HepG2 (cell line): Measurements from ENCODE around the gene ATOH8. TPM values are rescaled to one million over a fixed set of nuclear protein-coding genes. Genes with fewer than 3 reads are reported as not detected.

Experiments used
- ATF7 ChIP-seq, 2 experiments: fragments of 450-650 bp in 1 of 2; sonication (generic) in 1 of 2; formaldehyde crosslinking in 1 of 2; IDR thresholded peaks; 2 replicates each; pipeline versions ENCODE4 v1.4.0 to v1.6.1; 2016 to 2020; ENCODE audit warnings: antibody characterized with exemption in 1 of 2, mild to moderate bottlenecking in 1 of 2, missing genetic modification reagents in 1 of 2
- CENPX ChIP-seq: sonication (generic); formaldehyde crosslinking; IDR thresholded peaks from 2 replicates; pipeline ENCODE4 v1.9.0; 2021; ENCODE audit warnings: mild to moderate bottlenecking, missing genetic modification reagents, moderate library complexity
- GATAD1 ChIP-seq: IDR thresholded peaks from 2 replicates; pipeline ENCODE4 v1.6.1; 2016; ENCODE audit warnings: missing genetic modification reagents, missing compliant biosample characterization
- GATAD2A ChIP-seq: IDR thresholded peaks from 2 replicates; pipeline ENCODE4 v1.6.1; 2016
- GRHL1 ChIP-seq: sonication (generic); formaldehyde crosslinking; conservative IDR thresholded peaks from 2 replicates; pipeline ENCODE4 v1.8.0; 2022; ENCODE audit warnings: missing genetic modification reagents
- IKZF5 ChIP-seq: IDR thresholded peaks from 2 replicates; pipeline ENCODE4 v1.6.1; 2018; ENCODE audit warnings: missing genetic modification reagents, mild to moderate bottlenecking, missing compliant biosample characterization
- KDM5B ChIP-seq: sonication (generic); formaldehyde crosslinking; IDR thresholded peaks from 2 replicates; pipeline ENCODE4 v1.4.0; 2020; ENCODE audit warnings: missing genetic modification reagents, mild to moderate bottlenecking, borderline replicate concordance
- MBNL3 ChIP-seq: fragments of 250-450 bp; sonication (Bioruptor Pico); conservative IDR thresholded peaks from 2 replicates; pipeline ENCODE4 v1.8.0; 2022; ENCODE audit warnings: mild to moderate bottlenecking, inconsistent platforms
- NFKB2 ChIP-seq: sonication (generic); formaldehyde crosslinking; IDR thresholded peaks from 2 replicates; pipeline ENCODE4 v1.4.0; 2020; ENCODE audit warnings: missing genetic modification reagents, borderline replicate concordance
- SOX6 ChIP-seq, 2 experiments: fragments of 450-650 bp in 1 of 2; sonication (generic) in 1 of 2; formaldehyde crosslinking in 1 of 2; IDR thresholded peaks; 2 replicates each; pipeline versions ENCODE4 v1.4.0 to v1.6.1; 2017 to 2020; ENCODE audit warnings: antibody characterized with exemption in 1 of 2, mild to moderate bottlenecking in 1 of 2, missing genetic modification reagents in 1 of 2
- THAP11 ChIP-seq: IDR thresholded peaks from 2 replicates; pipeline ENCODE4 v1.6.1; 2016; ENCODE audit warnings: missing biosample characterization, missing genetic modification reagents
- ZHX1 ChIP-seq: sonication (generic); formaldehyde crosslinking; IDR thresholded peaks from 2 replicates; pipeline ENCODE4 v1.8.1; 2022; ENCODE audit warnings: low read depth, mild to moderate bottlenecking, missing genetic modification reagents
- ZNF205 ChIP-seq: IDR thresholded peaks from 2 replicates; pipeline ENCODE4 v1.6.1; 2018; ENCODE audit warnings: missing biosample characterization, missing genetic modification reagents
- ZNF331 ChIP-seq: sonication (generic); formaldehyde crosslinking; IDR thresholded peaks from 2 replicates; pipeline ENCODE4 v1.4.0; 2020; ENCODE audit warnings: missing genetic modification reagents
- ZNF354B ChIP-seq: sonication (generic); formaldehyde crosslinking; IDR thresholded peaks from 2 replicates; pipeline ENCODE4 v1.8.0; 2022; ENCODE audit warnings: mild to moderate bottlenecking, missing genetic modification reagents
- ZNF543 ChIP-seq: sonication (generic); formaldehyde crosslinking; IDR thresholded peaks from 2 replicates; pipeline ENCODE4 v1.4.0; 2020; ENCODE audit warnings: mild to moderate bottlenecking, missing genetic modification reagents
- ZNF768 ChIP-seq: sonication (generic); formaldehyde crosslinking; IDR thresholded peaks from 2 replicates; pipeline ENCODE4 v1.4.0; 2020; ENCODE audit warnings: missing genetic modification reagents
- ZNF772 ChIP-seq: sonication (generic); formaldehyde crosslinking; IDR thresholded peaks from 2 replicates; pipeline ENCODE4 v1.5.0; 2020; ENCODE audit warnings: mild to moderate bottlenecking, missing genetic modification reagents
- polyA plus RNA-seq, 8 experiments: library from polyadenylated mRNA; depleted of rRNA in 3 of 8; stranded (reverse) in 7 of 8; unstranded in 1 of 8; fragments of >200 nt; fragmentation: Illumina TruSeq in 4 of 8; extraction: Trizol in 4 of 8; gene quantifications; 2 replicates each; pipeline versions ENCODE4 v1.2.1 to v1.2.3, GENCODE V29; 2011 to 2016; ENCODE audit warnings: low read depth in 4 of 8, missing spikeins in 1 of 8, mixed read lengths in 1 of 8; ENCODE audit not compliant: insufficient read depth in 1 of 8
- total RNA-seq, 5 experiments: library from RNA; depleted of rRNA; stranded (reverse); fragments of >200 nt; fragmentation: Illumina TruSeq; extraction: Trizol; gene quantifications; 2 replicates each; pipeline ENCODE4 v1.2.3, GENCODE V29; 2016; ENCODE audit warnings: low read depth in 1 of 5
- TF ChIP-seq, protein P1 (sequence below): sonication (generic); formaldehyde crosslinking; IDR thresholded peaks from 2 replicates; pipeline ENCODE4 v1.4.0; 2020; ENCODE audit warnings: missing genetic modification reagents

ATOH8 gene
- total and polyA plus RNA-seq, 2 of the 13 experiments (the other 11 are each of a cell fraction or from before 2014, with no cell fraction given), result 0.13 to 0.61 TPM

DNA sequence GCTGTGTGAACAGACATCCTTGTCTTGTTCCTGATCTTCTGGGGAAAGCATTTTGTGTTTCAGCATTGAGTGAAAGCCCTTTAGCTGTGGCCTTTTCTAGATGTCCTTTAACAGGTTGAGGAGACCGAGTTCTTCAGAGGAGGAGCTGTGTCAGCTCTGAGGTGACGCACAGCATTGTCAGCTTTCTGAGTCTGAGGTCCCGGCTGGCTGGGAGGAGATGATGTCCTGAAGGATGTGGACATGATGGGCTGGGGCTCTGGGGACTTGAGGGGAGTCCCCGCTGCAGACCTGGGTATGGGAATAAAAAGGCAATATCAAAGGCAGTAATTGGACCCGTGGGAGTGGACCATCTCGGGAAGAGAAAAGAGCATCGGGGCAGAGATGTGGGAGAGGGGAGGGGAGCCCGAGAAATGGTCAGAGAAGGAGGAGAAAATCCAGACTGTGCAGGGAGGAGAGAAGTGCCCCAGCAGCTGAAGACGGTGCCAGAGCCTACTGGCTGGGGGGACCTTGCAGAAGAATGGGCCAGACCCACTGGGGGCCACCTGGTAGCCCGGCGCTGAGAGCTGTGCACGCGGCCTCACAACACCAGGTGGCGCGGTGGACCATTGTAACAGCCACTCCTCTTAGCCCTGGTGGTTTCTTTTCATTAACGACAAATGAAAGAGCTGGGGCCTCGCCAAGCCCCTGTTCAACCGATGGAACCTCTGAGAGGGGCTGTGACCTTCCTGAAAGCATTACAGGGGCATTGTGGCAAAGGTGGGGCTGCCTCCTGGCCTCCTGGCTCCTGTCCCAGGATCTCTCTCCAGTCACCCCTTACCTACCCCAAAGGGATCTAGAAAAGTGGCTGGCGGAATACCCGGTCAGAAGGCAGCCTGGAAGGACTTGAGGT is 73.4 kb downstream of the ATOH8 start (continued):
- TF ChIP-seq SOX6 (IDR thresholded peaks at IDR 0.05), result no peak
- peak; percentile 35; the same call in 1 of the 2 replicates for TF ChIP-seq SOX6 (CRISPR knock-in tag; IDR thresholded peaks at IDR 0.05)
- TF ChIP-seq THAP11, result peak; percentile 56
- no peak for TF ChIP-seq ZHX1 (CRISPR knock-in tag)
- TF ChIP-seq, protein P1, sequence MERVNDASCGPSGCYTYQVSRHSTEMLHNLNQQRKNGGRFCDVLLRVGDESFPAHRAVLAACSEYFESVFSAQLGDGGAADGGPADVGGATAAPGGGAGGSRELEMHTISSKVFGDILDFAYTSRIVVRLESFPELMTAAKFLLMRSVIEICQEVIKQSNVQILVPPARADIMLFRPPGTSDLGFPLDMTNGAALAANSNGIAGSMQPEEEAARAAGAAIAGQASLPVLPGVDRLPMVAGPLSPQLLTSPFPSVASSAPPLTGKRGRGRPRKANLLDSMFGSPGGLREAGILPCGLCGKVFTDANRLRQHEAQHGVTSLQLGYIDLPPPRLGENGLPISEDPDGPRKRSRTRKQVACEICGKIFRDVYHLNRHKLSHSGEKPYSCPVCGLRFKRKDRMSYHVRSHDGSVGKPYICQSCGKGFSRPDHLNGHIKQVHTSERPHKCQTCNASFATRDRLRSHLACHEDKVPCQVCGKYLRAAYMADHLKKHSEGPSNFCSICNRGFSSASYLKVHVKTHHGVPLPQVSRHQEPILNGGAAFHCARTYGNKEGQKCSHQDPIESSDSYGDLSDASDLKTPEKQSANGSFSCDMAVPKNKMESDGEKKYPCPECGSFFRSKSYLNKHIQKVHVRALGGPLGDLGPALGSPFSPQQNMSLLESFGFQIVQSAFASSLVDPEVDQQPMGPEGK (CRISPR knock-in tag), result peak; percentile 86
- TF ChIP-seq ZNF772 (CRISPR knock-in tag), result no peak
- no peak for TF ChIP-seq ZNF354B (CRISPR knock-in tag)
- 0 out of 2 replicates have a peak, but pooled peaks have one; percentile 35 for TF ChIP-seq ZNF331 (CRISPR knock-in tag)
- peak; percentile 51; the same call in 1 of the 2 replicates for TF ChIP-seq IKZF5 (CRISPR knock-in tag)
- TF ChIP-seq ZNF768 (CRISPR knock-in tag), result peak; percentile 29; the same call in 1 of the 2 replicates
- 0 out of 2 replicates have a peak, but pooled peaks have one; percentile 15 for TF ChIP-seq GATAD1 (CRISPR knock-in tag)
- TF ChIP-seq ZNF205 (CRISPR knock-in tag), result no peak; the same call in 1 of the 2 replicates
- TF ChIP-seq ZNF543, result no peak
- TF ChIP-seq GATAD2A (CRISPR knock-in tag), result peak; percentile 32; the same call in 1 of the 2 replicates
- no peak for TF ChIP-seq GRHL1 (CRISPR knock-in tag)
- TF ChIP-seq NFKB2 (CRISPR knock-in tag), result peak; percentile 51; the same call in 1 of the 2 replicates
- TF ChIP-seq KDM5B (CRISPR knock-in tag), result 0 out of 2 replicates have a peak, but pooled peaks have one; percentile 39
- no peak for TF ChIP-seq MBNL3
- no peak for TF ChIP-seq CENPX
- no peak for TF ChIP-seq ATF7 (IDR thresholded peaks at IDR 0.05)
- 0 out of 2 replicates have a peak, but pooled peaks have one; percentile 24 for TF ChIP-seq ATF7 (CRISPR knock-in tag; IDR thresholded peaks at IDR 0.05)
